Measurements from ENCODE around the gene CLIC4.

- TF ChIP-seq, protein P1, sequence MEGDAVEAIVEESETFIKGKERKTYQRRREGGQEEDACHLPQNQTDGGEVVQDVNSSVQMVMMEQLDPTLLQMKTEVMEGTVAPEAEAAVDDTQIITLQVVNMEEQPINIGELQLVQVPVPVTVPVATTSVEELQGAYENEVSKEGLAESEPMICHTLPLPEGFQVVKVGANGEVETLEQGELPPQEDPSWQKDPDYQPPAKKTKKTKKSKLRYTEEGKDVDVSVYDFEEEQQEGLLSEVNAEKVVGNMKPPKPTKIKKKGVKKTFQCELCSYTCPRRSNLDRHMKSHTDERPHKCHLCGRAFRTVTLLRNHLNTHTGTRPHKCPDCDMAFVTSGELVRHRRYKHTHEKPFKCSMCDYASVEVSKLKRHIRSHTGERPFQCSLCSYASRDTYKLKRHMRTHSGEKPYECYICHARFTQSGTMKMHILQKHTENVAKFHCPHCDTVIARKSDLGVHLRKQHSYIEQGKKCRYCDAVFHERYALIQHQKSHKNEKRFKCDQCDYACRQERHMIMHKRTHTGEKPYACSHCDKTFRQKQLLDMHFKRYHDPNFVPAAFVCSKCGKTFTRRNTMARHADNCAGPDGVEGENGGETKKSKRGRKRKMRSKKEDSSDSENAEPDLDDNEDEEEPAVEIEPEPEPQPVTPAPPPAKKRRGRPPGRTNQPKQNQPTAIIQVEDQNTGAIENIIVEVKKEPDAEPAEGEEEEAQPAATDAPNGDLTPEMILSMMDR (IDR thresholded peaks at IDR 0.05): no peak
- no peak for TF ChIP-seq POLR2A (IDR thresholded peaks at IDR 0.05)
Observed at GRCh38 chr1:24822887-24823286, 77.6 kb downstream of the CLIC4 start.
